ENCODE measurements around the gene GRM7.

GRCh38 chr3:7658294-7658693 lies 797.4 kb downstream of the GRM7 start:
- TF ChIP-seq EP300 (IDR thresholded peaks at IDR 0.05) (no peak), CTCF (IDR thresholded peaks at IDR 0.05) (no peak), POLR2A (IDR thresholded peaks at IDR 0.05; ENCODE audit: low read depth) (no peak), POLR2AphosphoS5 (IDR thresholded peaks at IDR 0.05) (peak in 1 of 2 donors; percentile 10)

Measured in esophagus muscularis mucosa (tissue), 4 donors.